HTR-8/SVneo (cell line): ENCODE results near the gene ENTREP1.

ENCODE experiments used
- DNase-seq: peaks from one replicate; pipeline ENCODE4 v3.0.0; 2011; ENCODE audit warnings: low spot score, mixed read lengths; ENCODE audit not compliant: insufficient read length
- FAIRE-seq: peaks from 2 replicates; lab custom pipeline; 2011; peaks lifted over from hg19 to GRCh38; lab: Jason Lieb, UNC

The ENTREP1 gene

GRCh38 chr9:69357821-69358220 is 32.8 kb downstream of the ENTREP1 start:
- FAIRE-seq, result no peak
- DNase-seq, result no peak

DNA sequence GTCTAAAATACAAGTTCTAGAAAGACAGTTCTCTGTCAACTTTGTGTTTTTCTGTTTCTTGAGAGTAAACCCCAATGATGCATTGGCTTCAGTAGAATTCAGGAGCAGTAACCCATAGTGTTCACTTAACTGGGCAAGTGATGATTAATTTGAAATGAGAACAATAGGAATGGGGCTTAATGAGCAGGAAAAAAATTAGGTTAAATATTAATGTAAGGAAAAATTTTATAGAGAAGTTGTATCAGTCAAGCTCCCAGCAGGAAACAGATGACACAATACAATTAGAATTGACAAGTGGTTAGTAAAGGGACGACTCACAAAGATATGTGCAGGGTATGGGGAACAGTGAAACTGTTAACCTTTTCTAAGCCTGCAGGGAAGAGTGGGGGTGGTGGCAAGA is 38.2 kb downstream of the ENTREP1 start:
- FAIRE-seq, result no peak
- no peak for DNase-seq

DNA sequence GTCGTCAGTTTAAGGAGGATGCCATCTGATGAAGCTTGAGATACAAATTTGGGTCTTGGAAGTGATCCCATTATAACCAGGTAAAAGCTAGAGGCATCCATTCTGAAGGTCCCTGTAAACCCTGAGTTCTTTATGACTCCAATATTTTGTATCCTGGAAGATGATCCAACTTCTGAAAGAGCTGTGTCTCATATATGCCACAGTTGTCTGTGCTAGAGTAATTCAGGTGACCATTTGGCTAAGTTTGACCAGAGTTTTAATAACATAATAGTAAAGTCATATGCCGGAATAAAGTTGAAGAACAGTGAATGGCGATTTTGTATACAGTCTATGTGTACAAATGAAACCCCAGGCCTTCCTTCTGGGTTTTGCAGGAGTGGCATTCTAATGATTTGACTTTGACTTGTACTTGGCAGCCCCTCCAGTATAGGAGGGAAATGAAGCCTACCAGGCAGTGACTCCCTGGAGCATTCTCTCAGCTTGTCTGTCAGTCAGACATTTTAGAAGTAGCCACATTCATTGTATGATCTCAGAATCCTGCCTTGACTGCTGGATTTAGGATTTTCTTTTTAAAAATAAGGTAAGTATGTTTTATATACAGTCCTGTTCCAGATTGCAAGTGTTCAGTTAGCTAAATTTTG is 39.6 kb downstream of the ENTREP1 start:
- DNase-seq (no peak), FAIRE-seq (no peak)

- DNase-seq (no peak), FAIRE-seq (no peak)
Observed at GRCh38 chr9:69370430-69370829, 45.4 kb downstream of the ENTREP1 start.

GRCh38 chr9:69371001-69371400 is 46.0 kb downstream of the ENTREP1 start:
- DNase-seq, result no peak
- FAIRE-seq, result no peak

- peak; percentile 29 for DNase-seq
- FAIRE-seq, result no peak
Observed at GRCh38 chr9:69376651-69377050, 51.6 kb downstream of the ENTREP1 start.

- DNase-seq (no peak), FAIRE-seq (no peak)
Observed at GRCh38 chr9:69377291-69377690, 52.3 kb downstream of the ENTREP1 start.

DNA sequence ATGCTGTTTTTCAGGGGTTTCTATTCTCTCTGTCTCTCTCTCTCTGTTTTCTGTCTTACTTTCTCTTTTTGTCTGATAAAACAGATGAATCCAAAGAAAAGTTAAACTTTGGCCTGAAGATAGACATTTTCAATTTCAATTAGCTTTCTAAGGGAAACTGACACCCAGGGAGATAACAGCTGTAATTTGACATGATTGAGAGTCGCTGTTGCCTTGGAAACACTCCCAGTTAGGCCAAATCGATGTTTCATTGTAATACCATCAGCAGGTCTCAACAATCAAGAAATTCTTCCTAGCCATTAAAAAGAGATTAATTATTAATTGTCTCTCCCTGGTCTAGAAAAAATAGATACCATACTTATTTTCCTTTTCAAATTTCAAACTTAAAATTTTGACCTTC is 53.0 kb downstream of the ENTREP1 start:
- FAIRE-seq, result no peak

GRCh38 chr9:69379270-69379982 is 54.4 kb downstream of the ENTREP1 start:
- DNase-seq, result peak; percentile 53
- FAIRE-seq, result no peak

More for the DNA sequence above, 53.0 kb downstream of the ENTREP1 start:
- no peak for DNase-seq

DNA sequence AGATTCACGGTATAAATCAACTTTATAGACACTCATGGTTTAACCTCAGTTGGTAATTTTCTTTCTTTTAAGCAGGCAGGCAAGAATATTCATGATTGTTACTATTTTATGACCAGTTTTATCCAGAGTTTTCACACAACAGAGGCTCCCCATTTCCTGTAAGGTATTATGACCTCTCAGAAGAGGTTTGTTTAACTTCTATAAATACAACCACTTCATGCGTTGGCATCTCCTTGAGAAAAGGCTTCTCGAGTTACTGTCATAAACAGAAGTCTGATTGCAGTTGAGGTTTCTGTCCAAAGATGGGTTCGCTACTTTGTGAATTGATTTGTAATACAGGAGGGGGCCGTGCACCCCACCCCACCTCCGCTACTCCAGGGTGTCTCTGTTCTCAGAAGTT is 55.3 kb downstream of the ENTREP1 start:
- no peak for FAIRE-seq

DNA sequence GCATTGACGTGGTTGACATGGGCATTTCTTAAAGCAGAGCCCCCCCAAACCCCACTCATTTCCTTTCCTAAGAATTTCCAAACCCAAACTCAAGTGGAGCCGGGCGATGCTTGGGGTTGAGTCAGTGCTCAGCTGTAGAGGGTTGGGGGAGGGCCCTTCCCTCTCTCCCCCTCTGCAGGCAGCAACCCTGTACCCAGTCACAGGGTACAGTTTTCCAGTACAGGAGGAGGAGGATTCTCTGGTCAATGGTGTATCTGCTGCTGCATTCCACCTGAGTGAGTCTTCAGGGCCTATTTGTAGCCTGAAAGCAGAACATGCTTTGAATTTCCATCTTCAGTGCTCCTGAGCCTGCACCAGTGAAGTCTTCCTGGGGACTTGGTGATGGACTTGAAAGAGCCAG is 55.8 kb downstream of the ENTREP1 start:
- DNase-seq (peak; percentile 30), FAIRE-seq (no peak)

More for the DNA sequence above, 55.3 kb downstream of the ENTREP1 start:
- no peak for DNase-seq

DNA sequence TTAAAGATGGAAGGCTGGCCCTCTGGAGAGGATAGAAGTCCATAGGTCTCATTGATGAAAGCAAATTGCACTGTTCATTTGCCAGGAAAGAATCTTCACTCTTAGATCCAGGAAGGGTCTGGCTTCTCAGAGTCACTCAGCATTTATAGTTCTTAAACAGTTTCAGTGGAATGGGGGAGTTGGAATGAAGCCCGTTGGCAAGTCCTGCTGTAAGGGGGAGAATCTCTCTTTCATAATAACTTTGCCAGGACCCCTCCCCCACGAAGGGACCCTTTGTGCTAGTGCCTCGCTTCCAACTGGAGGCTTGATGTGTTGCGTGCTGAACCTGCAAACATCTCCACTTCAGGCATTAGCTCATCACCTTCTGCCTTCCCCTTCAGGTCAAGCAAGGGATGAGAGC is 57.1 kb downstream of the ENTREP1 start:
- DNase-seq (no peak), FAIRE-seq (no peak)

DNA sequence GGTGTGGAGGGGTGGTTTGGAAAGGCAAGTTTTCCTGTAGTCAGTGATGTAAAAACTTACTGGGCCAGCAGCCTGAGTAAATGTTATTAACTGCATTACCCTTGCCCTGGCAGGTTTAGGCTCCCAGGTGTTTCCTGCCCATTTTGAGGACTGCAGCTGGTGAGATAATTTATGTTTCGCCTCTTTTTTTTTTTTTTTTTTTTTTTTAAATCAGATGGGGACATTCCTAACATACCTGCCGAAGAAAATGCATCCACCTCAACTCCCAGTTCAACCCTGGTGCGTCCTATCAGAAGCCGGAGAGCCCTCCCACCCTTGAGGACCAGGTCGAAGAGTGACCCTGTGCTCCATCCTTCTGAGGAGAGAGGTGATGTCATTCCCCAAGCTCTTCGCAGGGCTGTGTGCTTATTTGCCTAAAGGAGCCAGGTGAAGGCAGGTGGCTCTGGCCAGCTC is 60.6 kb downstream of the ENTREP1 start:
- DNase-seq (no peak), FAIRE-seq (no peak)

- no peak for DNase-seq
- no peak for FAIRE-seq
Observed at GRCh38 chr9:69386651-69387050, 61.6 kb downstream of the ENTREP1 start.

DNA sequence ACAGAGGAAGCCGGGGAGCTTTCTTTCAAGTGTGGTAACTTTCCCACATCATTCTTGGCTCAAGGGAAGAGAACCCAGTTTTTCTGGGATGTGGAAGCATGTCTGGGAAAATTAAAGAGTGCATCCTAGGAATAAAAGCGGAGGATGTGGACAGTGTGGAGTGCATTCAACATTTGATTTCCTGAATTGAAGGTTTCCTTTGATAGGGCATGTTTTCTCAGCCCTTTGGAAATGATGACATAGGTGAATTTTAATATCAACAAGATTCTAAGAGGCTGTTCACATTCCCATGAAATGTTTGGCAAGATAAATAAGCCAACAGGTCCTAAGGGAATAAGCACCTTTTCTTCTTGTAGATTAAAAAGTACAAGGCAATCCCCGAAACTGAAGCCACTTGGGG is 63.6 kb downstream of the ENTREP1 start:
- FAIRE-seq (no peak), DNase-seq (no peak)

GRCh38 chr9:69389437-69389995 is 64.5 kb downstream of the ENTREP1 start:
- FAIRE-seq (no peak), DNase-seq (no peak)

DNA sequence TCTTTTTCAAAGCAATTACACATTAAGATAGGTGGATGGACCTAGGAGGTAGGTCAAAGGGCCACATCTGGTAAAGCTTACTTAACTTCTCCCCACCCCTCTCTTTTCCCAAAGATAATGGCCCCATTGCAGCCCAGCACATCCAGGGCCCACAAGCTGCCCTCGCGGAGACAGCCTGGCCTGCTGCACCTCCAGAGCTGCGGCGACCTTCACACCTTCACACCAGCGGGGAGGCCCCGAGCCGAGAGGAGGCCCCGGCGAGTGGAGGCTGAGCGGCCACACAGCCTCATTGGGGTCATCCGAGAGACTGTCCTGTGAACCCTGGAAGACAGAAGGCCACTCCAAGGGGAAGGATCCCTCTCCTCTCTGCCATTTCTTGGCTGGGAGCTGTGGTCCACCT is 66.5 kb downstream of the ENTREP1 start:
- FAIRE-seq, result no peak
- no peak for DNase-seq

GRCh38 chr9:69391946-69392345 is 66.9 kb downstream of the ENTREP1 start:
- FAIRE-seq, result no peak

DNA sequence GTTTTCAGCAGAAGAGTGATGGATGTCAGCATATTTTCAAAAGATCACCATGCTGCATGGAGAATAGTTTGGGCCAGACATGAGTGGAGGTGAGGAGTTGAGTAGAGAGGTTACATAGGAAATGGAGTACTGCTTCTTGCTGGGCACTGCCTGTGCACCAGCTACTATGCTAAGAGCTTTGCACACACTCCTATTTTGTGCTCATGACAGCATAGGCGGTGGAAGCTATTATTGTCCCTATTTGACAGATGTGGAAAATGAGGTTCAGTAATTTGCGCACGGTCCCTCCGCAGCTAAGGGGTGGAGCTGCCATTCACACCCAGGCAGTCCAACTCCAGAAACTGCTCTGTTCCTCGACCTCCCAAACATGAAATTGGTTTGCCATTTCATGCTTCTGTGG is 67.8 kb downstream of the ENTREP1 start:
- DNase-seq (no peak), FAIRE-seq (no peak)

More at GRCh38 chr9:69391946-69392345, 66.9 kb downstream of the ENTREP1 start:
- no peak for DNase-seq

- DNase-seq (no peak), FAIRE-seq (no peak)
Observed at GRCh38 chr9:69393425-69393824, 68.4 kb downstream of the ENTREP1 start.

DNA sequence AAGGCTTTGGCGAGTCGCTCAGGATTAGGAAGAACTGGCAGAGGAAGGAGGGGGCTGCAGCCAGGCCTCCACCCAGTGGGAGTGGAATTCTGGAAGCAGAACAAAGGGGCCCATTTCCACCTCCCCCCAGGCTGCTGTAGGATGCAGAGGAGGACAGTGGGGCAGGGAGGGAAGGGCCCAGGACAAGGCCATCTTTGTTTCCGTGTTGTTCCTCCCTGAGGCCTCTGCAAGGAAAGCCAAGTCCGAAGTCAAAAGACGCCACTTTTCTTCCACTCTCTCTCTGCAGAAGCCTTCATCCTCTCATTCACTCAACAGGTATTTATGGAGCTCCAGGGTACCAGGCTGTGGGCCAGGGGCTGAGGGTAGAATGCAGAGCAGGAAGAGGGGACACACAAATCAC is 70.7 kb downstream of the ENTREP1 start:
- FAIRE-seq (no peak), DNase-seq (no peak)
